Activated gamma-delta T cell (primary cell): ENCODE data around the gene POF1B.
A peak's percentile ranks its signal among the peaks of the same experiment; 100 is the strongest.
"Not testable (repeated sequence)": the region's sequence is repeated elsewhere in the genome, so short reads cannot be mapped to it uniquely, and the experiment has no call there.

ENCODE experiments used
- DNase-seq: peaks from one replicate; lab custom pipeline; 2025; lab: John Stamatoyannopoulos, UW
- total RNA-seq, 2 donors: gene quantifications; one replicate each; lab custom pipeline; 2026; lab: John Stamatoyannopoulos, UW

Gene POF1B, protein sequence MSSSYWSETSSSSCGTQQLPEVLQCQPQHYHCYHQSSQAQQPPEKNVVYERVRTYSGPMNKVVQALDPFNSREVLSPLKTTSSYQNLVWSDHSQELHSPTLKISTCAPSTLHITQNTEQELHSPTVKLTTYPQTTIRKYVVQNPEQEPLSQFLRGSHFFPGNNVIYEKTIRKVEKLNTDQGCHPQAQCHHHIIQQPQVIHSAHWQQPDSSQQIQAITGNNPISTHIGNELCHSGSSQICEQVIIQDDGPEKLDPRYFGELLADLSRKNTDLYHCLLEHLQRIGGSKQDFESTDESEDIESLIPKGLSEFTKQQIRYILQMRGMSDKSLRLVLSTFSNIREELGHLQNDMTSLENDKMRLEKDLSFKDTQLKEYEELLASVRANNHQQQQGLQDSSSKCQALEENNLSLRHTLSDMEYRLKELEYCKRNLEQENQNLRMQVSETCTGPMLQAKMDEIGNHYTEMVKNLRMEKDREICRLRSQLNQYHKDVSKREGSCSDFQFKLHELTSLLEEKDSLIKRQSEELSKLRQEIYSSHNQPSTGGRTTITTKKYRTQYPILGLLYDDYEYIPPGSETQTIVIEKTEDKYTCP
- total RNA-seq = 0 to 0.09 reads per million in 2 donors

DNA sequence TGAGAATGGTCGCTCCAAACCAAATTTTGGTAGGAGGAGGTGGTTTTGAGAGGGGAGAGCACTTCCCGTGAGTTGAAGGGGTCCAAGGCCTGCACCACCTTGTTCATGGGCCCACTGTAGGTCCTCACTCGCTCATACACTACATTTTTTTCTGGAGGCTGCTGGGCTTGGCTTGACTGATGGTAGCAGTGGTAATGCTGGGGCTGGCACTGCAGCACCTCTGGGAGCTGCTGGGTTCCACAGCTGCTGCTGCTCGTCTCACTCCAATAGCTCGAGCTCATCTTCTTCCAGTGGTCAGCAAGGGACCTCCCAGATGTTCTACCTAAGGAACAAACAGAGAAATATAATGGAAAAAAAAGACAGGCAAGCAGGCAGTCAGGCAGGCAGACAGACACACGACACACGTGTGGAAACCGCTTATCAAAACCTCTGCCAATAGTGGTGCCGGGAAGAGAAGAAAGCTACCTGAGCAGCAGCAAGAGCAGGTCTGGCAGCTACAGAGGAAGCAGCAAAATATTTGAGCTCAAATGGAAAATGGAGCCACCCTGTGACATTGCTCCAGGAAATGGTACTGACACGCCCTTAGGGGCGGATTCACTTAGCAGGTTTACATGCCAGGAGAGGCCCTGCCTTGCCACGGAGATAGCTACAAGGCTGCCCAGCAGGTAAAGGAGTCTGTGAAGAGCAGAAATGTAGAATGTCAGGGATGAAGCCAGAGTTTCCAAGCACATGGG lies at the start of gene POF1B:
Gene POF1B (minus strand): TSS at position 492 of the 734 bp plus-strand sequence. CDS start 211 bp downstream, at position 281.
- no peak for DNase-seq

DNA sequence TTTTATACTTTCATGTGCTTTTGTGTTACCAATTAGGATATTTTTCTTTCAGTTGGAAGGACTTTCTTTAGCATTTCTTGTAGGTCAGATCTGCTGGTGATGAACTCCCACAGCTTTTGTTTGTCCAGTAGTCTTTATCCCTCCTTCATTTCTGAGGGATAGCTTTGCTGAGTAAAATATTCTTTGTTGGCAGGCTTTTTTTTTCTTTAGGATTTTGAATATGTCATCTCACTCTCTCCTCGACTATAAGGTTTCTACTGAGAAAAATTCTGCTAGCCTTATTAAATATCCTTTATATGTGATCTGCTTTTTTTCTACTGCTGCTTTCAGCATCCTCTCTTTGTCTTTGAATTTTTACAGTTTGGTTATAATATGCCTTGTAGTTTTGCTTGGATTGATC lies 49.6 kb upstream of the POF1B start:
- DNase-seq = no peak

DNA sequence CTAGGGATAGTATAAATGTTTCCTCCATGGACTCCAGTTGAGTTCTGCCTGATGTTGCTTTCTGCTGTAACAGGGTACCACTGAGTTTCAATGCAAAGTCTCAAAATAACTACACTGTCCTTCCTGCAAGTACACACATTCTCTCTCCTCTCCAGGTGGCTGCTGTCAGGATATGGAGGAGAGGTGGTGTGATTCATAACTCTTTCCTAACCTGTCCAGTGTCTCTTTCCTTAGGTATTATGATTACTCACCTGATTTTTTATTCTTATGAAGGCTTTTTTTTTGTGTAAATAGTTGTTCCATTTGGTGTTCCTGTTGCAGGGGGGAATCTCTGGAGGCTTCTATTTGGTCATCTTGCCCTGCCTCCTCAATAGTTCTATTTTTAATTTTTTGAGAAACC lies 39.8 kb upstream of the POF1B start:
- no peak for DNase-seq

DNA sequence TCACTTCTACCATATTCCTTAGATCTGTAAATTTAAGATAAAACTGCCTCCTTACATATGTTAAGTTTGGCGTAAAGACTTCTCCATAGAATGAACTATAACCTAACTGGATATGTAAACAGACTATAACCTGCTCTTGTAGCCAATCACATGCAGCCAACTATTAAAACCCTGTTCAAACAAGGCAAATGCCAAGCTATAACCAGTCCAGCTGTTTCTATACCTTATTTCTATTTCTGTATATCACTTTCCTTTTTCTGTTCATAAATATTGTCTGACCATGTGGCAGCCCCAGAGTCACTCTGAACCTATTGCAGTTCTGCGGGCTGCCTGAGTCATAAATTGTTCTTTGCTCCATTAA lies 12.4 kb upstream of the POF1B start:
- no peak for DNase-seq

DNA sequence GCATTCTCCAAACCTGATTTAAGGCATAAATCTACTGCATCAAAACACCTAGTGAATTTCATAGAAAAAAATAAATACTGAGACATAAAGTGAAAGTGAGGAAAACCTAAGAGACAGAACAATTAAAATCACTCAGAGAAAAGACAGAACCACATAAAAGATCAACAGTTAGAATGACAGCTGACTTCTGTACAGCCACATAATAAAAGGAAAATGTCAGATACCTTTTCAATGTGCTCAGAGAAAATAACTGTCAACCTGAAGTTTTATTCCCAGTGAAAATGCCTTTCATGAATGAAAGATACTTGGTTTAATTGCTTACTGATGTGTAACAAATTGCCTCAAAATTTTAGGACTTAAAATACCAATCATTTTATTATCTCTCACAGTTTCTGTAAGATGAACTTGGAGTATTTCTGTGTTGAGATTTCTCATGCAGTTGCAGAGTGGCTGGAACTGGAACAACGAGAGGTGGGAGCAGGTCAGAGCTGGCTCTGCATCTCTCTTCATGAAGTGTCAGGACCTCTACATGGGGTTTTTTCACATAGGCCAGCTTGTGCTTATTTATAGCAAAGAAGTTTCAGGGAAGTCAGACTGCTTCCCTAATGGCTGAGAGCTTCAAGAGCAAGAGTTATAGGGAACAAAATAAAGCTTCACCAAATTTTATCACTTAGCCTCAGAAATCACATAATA lies 11.9 kb upstream of the POF1B start:
- no peak for DNase-seq

DNA sequence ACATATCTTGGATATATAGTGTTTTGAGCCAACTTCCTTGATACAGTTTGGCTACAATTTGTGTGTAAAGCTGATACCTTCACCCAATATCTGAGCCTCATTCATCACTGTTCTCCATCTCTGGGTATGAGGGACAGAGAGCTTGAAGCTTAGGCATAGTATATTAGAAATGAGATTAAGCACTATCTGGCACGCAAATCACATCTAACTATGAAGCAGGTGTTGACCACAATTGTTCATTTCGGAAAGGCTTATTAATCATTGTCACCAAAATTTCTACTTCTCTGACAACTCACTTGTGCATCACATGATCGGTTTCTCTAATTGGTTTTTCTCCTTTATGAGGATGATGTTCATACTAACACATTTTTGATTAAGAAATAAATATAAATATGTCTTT lies 2.1 kb upstream of the POF1B start:
- no peak for DNase-seq

DNA sequence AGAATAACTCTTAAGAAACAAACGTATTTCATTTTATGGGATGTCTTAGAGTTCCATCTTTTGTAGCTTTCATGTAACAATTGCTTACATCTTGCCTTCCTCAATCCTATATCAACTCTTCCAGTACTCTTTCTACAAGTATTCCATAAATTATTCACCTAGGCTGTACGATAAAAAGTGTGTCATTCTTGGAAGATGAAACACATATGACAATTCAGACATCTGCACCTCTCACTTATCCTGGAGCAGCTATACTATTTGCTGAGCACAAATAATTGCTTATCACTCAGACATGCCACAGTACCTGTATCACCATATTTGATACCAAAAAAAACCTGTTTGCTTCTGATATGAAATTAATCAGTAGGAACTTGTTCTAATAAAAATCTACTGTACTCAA lies 1.0 kb downstream of the POF1B start:
- no peak for DNase-seq

DNA sequence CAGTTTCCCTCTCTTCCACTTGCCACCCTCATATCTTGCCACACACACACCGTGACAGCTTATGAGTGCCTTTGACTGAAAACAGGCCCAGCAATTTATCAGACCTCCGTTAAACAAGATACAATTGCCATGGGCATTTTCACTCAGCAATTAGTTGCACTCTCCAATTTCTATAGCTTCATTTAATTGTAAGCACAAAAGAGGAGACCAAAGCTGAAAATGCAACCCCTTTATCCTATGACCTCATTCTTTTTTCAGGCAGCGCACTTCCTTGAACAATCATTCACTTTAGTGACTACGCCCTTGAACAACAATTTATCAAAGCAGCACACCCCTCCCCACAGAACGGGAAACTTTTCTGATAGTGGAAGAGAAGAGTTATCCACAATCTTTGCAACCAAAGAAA lies 4.1 kb downstream of the POF1B start:
- DNase-seq = no peak

DNA sequence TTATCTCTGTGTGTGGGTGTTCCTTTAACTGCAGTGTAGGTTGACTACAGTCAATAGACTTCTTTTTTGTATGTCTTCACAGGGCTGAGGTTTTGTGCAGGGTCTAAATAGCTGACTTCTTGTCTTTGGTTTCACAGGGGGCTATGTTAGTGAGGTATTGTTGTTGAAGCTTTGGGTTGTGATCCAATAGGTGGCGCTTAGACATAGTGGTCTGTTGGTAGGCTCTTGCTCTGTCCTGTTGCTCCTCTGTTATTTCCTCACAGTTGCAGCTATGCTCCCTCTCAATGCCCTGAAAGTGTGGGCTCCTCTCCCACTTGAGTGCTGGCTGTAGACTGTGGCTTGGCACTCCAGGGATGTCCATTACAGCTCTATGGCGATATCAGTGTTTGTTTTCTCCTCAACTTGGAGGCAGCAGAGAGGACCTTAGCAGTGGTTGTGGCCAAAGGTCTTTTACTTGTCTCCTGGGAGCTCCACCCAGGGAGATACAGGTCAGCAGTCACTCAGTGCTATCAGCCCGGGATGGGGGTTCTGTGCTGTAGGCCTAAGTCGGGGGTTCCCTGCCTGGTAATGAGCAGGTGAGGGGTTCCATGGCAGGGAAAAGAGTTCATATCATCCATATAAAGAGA lies 14.0 kb downstream of the POF1B start:
- DNase-seq = no peak

DNA sequence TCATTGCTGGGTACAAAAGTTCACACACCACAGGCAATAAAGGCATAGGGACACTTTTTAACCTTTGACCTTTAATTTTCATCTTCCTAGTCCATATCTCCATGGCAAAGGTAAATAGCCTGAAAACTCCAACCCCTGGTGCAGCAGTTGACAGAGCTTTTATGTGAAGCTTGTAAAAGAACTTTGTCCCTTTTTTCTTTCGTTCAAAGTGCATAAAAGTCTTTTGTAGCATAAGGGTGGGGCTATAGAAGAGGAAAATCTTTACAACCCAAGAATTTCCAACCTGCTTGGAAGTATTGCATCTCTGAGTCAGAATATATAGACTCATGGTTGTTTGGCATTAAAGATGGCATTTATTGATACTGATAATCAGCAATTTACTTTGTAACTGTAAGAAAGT lies 20.4 kb downstream of the POF1B start:
- no peak for DNase-seq

DNA sequence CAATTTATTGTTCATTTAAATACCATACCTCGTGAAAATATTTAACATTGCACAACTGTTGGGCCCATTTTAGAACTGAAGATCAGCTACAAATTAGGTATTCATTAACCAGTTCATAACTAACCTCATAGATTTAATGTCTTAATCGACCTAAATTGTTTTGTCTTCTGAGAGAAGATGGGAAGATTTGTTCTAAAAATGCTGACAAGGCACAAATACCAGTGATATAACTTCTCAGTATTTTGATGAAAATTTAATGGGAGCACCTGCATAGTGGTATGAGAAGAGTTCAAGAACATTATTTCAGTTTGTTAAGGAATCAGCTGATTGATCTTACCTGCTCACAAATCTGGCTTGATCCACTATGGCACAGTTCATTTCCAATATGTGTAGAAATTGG lies 33.9 kb downstream of the POF1B start:
- no peak for DNase-seq

DNA sequence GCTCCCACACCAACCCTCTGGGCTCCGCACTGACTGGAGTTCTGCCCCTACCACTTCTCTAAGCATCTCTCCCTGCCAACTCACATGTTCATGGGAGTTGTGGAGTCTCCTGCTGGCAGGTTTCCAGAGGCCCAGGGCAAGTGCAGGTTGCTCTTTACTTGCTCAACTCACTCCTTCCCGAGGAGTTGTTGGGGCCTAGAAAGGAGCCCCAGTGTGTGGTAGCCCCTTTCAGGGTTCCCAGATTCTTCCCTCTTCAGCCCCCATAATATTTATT lies 52.5 kb downstream of the POF1B start:
- DNase-seq = no peak

DNA sequence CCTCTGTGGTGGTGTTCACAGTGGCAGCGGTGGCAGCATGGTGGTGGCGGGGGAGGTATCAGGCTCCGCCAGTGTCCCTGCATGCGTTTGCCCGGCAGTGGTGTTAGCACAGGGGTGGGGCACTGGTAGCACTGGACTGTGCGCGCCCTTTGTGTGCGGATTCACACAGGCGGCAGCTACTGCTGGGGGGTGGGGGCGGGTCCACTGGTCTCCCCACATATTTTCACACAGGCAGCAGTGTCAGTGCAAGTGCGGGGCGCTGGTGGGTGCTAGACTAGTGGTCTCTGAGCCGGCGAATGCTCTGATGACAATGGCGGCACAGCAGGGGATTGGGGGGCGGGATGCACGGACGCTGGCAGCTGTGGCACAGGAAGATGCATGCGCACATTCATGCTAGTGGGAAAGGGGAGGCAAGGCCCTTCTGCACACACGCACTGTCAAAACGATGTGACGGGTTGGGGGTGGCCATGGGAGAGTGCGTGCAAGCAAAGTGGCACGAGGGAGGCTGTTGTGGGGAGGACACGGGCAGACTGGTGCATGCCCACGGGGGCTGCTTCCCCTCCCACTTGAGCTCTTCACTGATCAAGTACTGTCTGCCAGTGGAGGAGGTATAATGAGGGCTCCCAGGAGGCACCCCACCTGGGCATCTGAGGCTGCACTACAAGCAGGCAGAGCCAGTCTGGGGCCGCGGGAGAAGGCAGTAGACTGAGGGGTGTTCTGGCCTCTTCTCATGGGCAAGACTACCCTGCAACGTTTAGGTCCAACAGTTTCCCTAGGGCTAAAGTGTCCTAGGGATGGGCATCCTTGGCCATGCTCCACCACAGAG lies 53.0 kb downstream of the POF1B start:
- no peak for DNase-seq

DNA sequence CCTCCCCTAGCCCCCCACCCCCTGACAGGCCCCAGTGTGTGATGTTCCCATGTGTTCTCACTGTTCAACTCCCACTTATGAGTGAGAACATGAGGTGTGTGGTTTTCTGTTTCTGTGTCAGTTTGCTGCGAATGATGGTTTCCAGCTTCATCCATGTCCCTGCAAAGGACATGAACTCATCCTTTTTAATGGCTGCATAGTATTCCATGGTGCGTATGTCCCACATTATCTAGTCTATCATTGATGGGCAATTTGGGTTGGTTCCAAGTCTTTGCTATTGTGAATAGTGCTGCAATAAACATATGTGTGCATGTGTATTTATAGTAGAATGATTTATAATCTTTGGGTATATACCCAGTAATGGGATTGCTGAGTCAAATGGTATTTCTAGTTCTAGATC lies 68.1 kb downstream of the POF1B start:
- not testable (repeated sequence) for DNase-seq

DNA sequence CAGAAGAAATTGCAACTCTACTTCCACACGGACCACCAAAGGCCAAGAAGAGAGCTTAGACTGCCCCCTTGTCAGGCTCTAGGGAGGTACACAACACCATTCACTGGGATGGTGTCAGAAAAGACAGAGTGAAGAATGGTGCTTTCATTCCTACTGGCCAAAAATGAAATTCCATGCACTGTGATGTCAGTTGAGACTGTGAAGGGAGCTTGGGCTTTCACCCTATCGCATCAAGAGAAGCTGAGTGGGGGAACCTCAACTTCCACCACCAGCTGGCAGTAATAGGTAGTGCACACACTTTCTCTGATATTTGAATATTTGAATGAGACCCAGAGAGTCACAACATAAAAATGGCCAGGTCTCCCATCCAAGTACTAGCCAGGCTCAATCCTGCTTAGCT lies 69.7 kb downstream of the POF1B start:
- no peak for DNase-seq

DNA sequence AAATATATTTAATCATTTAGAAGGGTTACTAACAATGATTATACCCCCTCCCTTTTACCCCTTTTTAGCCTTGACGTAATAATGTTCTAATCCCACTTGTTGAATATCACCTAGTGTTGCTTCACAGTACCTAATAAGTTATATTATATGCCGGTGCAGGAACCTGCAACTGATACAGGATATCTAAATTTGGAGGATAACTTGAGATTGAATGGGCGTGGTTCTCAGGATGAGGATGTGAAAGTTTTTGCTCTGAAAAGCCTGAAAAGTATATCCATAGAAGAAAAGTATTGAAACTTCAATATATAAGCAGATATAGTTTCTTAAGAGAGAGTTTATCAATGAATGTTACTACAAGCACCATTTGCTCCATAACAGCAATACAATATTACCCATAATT lies 75.9 kb downstream of the POF1B start:
- DNase-seq = no peak

DNA sequence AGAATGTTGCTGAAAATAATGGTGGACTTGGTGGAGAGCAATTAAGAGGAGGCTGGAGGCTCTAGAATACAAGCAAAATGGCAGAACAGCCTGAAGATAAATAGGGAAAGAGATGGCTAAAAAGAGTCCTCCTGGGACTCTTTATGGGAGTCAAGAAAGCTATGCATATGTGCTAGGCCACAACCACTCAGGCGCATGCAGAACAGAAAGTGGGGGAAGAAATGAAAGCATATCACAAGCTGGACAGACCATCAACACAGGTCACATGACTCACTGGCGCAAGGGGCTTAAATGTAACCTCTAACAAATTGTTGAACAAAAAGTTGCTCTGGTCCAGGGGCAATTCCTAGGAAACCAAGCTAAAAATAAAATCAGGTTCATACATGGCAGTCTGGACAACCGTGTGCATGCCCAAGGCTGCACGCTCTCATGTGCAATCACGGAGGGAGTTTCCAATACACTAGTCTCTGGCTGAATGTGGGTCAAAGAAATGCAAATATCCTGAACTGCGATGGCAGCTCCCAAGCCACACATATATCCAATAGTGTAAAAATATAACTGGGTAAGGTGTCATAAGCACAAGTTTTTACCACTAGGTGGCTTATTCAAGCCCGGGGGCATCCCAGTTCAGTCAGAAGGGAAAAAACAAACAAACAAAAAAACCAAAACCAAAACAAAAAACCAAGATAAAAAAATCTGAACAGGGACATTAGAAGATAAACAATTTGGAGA lies 90.3 kb downstream of the POF1B start:
- no peak for DNase-seq

DNA sequence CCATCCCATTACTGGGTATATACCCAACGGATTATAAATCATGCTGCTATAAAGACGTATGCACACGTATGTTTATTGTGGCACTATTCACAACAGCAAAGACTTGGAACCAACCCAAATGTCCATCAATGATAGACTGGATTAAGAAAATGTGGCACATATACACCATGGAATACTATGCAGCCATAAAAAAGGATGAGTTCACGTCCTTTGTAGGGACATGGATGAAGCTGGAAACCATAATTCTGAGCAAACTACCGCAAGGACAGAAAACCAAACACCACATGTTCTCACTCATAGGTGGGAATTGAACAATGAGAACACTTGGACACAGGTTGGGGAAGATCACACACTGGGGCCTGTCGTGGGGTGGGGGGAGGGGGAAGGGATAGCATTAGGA lies 94.2 kb downstream of the POF1B start:
- not testable (repeated sequence) for DNase-seq

DNA sequence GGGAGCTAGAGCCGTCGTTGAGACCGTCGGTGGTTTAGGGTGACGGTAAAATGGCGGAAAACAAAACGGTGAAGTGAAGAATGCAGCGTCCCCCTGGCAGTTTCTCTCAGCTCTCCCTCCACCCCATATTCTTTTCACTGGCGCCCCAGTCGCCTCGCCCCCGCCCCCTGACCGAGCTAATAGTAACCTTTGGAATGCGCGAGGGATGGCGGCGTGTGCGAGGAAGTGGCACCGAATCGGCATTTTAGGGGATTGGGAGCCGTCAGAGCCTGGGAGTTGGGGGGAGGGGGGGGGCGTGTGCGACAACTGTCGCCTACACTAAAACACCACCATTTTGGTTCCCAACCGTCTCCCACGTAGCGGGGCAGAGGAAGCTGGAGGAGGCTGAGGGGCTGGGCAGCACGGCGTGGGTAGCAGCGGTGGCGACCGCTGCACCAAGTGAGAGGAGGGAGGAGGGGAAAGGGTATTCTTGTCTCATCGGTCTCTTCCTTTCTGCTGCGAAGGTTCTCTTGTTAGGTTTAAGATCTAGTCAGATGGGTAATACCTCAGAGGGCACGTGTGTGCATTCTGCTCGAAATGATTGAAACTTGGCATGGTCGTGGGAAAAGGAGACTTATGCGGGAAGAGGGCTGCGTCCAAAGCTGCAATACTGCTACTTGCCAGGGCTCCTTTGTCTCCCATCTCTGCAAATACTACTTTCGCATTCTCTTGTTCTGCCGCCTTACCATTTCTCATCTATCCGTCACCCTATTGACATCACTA lies 134.8 kb downstream of the POF1B start:
- DNase-seq = peak; percentile 1
